HFFc6 (cell line): ENCODE data around the gene DNAJC9. TPM values are rescaled to one million over a fixed set of nuclear protein-coding genes. Genes with fewer than 3 reads are reported as not detected.

Source experiments
- DNase-seq: peaks from one replicate; pipeline ENCODE4 v3.0.0-alpha.2; 2018
- H3K27ac Mint-ChIP-seq: 2 replicates; pipeline ENCODE4 v1.8.0; 2020; ENCODE audit warnings: mild to moderate bottlenecking, mixed read lengths
- H3K27me3 Mint-ChIP-seq: 2 replicates; pipeline ENCODE4 v1.8.0; 2021; ENCODE audit warnings: mild to moderate bottlenecking, moderate library complexity, mixed read lengths; ENCODE audit not compliant: insufficient read depth
- H3K36me3 Mint-ChIP-seq: 2 replicates; pipeline ENCODE4 v1.8.0; 2021; ENCODE audit warnings: low read depth, mixed read lengths
- H3K4me1 Mint-ChIP-seq: 2 replicates; pipeline ENCODE4 v1.8.0; 2020; ENCODE audit warnings: low read depth, mixed read lengths
- H3K4me3 Mint-ChIP-seq: 2 replicates; pipeline ENCODE4 v1.8.0; 2020; ENCODE audit warnings: mild to moderate bottlenecking, moderate library complexity, mixed read lengths
- H3K9me3 Mint-ChIP-seq: 2 replicates; pipeline ENCODE4 v1.8.0; 2020; ENCODE audit warnings: mild to moderate bottlenecking, mixed read lengths
- total RNA-seq, 6 experiments: library from RNA; stranded (reverse); fragmentation: NEBNext Ultra II Directional; extraction: Animal tissue kit (Norgen Biotek cat#: 25700); gene quantifications; 2 replicates in 1 of 6; 3 replicates in 5 of 6; pipeline ENCODE4 v1.2.3, GENCODE V29; 2021
- TF ChIP-seq, protein P1 (sequence below): fragments of 200-600 bp; sonication (generic); IDR thresholded peaks from 2 replicates; pipeline ENCODE4 v1.5.0; 2021; ENCODE audit warnings: antibody characterized with exemption, mild to moderate bottlenecking

Gene DNAJC9
- total RNA-seq, 6 experiments from 2014 or later = 18.6 to 30.9 (median 27.1) TPM

- Mint-ChIP-seq H3K9me3 (no peaks in the 10 kb centered on the region), H3K36me3 (peaks cover 67% of the 10 kb centered on the region), H3K27ac (peak overlapping the region; percentile 82), H3K27me3 (peaks cover 2% of the 10 kb centered on the region; the same call in 1 of the 2 replicates), H3K4me1 (peaks cover 58% of the 10 kb centered on the region), H3K4me3 (peak overlapping the region; percentile 98)
- TF ChIP-seq, protein P1, sequence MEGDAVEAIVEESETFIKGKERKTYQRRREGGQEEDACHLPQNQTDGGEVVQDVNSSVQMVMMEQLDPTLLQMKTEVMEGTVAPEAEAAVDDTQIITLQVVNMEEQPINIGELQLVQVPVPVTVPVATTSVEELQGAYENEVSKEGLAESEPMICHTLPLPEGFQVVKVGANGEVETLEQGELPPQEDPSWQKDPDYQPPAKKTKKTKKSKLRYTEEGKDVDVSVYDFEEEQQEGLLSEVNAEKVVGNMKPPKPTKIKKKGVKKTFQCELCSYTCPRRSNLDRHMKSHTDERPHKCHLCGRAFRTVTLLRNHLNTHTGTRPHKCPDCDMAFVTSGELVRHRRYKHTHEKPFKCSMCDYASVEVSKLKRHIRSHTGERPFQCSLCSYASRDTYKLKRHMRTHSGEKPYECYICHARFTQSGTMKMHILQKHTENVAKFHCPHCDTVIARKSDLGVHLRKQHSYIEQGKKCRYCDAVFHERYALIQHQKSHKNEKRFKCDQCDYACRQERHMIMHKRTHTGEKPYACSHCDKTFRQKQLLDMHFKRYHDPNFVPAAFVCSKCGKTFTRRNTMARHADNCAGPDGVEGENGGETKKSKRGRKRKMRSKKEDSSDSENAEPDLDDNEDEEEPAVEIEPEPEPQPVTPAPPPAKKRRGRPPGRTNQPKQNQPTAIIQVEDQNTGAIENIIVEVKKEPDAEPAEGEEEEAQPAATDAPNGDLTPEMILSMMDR = no peak
- no peak for DNase-seq
These were observed 771 bp downstream of the DNAJC9 start for GRCh38 chr10:73246322-73246645.

DNA sequence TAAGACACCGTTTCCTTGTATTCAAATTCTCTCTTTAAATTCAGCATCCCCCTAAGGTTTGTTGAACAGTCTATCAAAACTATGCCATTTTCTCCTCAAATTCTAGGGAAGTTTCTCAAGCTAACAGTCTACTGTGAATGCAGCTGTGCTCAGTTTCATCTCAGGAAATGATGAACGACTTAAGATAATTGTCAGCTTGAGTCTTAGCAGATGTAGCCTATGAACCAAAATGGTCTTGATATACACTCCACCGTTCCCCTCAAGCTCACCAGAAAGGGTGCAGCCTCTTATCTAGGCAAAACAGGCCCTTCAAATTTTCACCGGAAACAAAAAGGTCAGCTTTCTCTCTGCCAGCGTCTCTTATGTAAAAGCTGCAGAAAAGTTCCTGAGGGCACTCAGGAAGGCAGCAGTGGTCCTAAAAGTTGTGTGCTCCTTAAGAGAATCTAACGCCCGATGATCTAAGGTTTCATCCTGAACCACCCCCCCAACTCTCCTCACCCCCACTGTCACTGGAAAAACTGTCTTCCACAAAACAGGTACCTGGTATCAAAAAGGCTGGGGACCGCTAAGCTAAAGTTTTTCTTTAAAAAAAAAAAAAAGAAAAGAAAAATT is 2.1 kb downstream of the DNAJC9 start:
- Mint-ChIP-seq H3K27ac (peak overlapping the region; percentile 82), H3K9me3 (no peaks in the 10 kb centered on the region), H3K27me3 (peaks cover 2% of the 10 kb centered on the region; the same call in 1 of the 2 replicates), H3K4me3 (peak overlapping the region; percentile 98), H3K36me3 (peaks cover 61% of the 10 kb centered on the region), H3K4me1 (peaks cover 47% of the 10 kb centered on the region)
- DNase-seq = no peak
- TF ChIP-seq, protein P1 = no peak

GRCh38 chr10:73239908-73240307 is 7.1 kb downstream of the DNAJC9 start:
- H3K9me3 Mint-ChIP-seq = no peaks in the 10 kb centered on the region
- H3K4me1 Mint-ChIP-seq = peaks cover 14% of the 10 kb centered on the region
- H3K27ac Mint-ChIP-seq = no peak overlapping the region
- no peak for DNase-seq
- H3K27me3 Mint-ChIP-seq = peaks cover 2% of the 10 kb centered on the region; the same call in 1 of the 2 replicates
- H3K36me3 Mint-ChIP-seq = peaks cover 31% of the 10 kb centered on the region
- H3K4me3 Mint-ChIP-seq = no peak overlapping the region
- TF ChIP-seq, protein P1 = no peak

- peaks cover 22% of the 10 kb centered on the region; the same call in 1 of the 2 replicates for H3K36me3 Mint-ChIP-seq
- no peak overlapping the region for H3K27ac Mint-ChIP-seq
- H3K4me1 Mint-ChIP-seq = peaks cover 14% of the 10 kb centered on the region
- TF ChIP-seq, protein P1 = no peak
- DNase-seq = no peak
- H3K27me3 Mint-ChIP-seq = peaks cover 2% of the 10 kb centered on the region; the same call in 1 of the 2 replicates
- H3K9me3 Mint-ChIP-seq = no peaks in the 10 kb centered on the region
- no peak overlapping the region for H3K4me3 Mint-ChIP-seq
These were observed 8.0 kb downstream of the DNAJC9 start for GRCh38 chr10:73238990-73239566.

- TF ChIP-seq, protein P1 = no peak
- DNase-seq = no peak
- peaks cover 16% of the 10 kb centered on the region for H3K4me1 Mint-ChIP-seq
- no peak overlapping the region for H3K4me3 Mint-ChIP-seq
- H3K9me3 Mint-ChIP-seq = no peaks in the 10 kb centered on the region
- H3K36me3 Mint-ChIP-seq = peaks cover 19% of the 10 kb centered on the region
- H3K27ac Mint-ChIP-seq = no peak overlapping the region
- H3K27me3 Mint-ChIP-seq = no peaks in the 10 kb centered on the region; the same call in 1 of the 2 replicates
These were observed 12.4 kb downstream of the DNAJC9 start for GRCh38 chr10:73234695-73235094.
